NOMO-1 treated with DMSO at 0.1 percent for 48 hours (cell line): Measurements from ENCODE around the gene APEH.
"Not testable (repeated sequence)": the region's sequence is repeated elsewhere in the genome, so short reads cannot be mapped to it uniquely, and the experiment has no call there.

Source experiments
- DNase-seq: peaks from one replicate; lab custom pipeline; 2025; ENCODE audit not compliant: unreplicated experiment; lab: John Stamatoyannopoulos, UW

APEH gene

GRCh38 chr3:49689046-49689907, 15.1 kb downstream of the APEH start, which contains the start of the genes MST1 and RNF123:
TSS of gene MST1 (minus strand) at chr3:49689474. CDS start at chr3:49688691, 783 bp downstream.
TSS of gene RNF123 (plus strand) at chr3:49689557. CDS start at chr3:49691166, 1,609 bp downstream.
- no peak for DNase-seq

- not testable (repeated sequence) for DNase-seq
Observed at GRCh38 chr3:49689908-49690624, 15.9 kb downstream of the APEH start.

- not testable (repeated sequence) for DNase-seq
Observed at GRCh38 chr3:49690856-49691255, 16.7 kb downstream of the APEH start.

GRCh38 chr3:49691481-49691880, 17.3 kb downstream of the APEH start:
- DNase-seq: not testable (repeated sequence)

- DNase-seq: not testable (repeated sequence)
Observed at GRCh38 chr3:49694409-49695070, 20.4 kb downstream of the APEH start.

GRCh38 chr3:49695350-49696015, 21.3 kb downstream of the APEH start:
- DNase-seq: not testable (repeated sequence)

- no peak for DNase-seq
Observed at GRCh38 chr3:49699281-49699979, 25.3 kb downstream of the APEH start.

- no peak for DNase-seq
Observed at GRCh38 chr3:49700014-49700413, 25.9 kb downstream of the APEH start.

- no peak for DNase-seq
Observed at GRCh38 chr3:49700453-49701128, 26.4 kb downstream of the APEH start.

GRCh38 chr3:49701388-49702077, 27.4 kb downstream of the APEH start:
- DNase-seq: no peak

GRCh38 chr3:49702672-49703071, 28.5 kb downstream of the APEH start:
- DNase-seq: no peak

- peak; percentile 44 for DNase-seq
Observed at GRCh38 chr3:49703443-49703927, 29.3 kb downstream of the APEH start.

- no peak for DNase-seq
Observed at GRCh38 chr3:49703956-49704355, 29.8 kb downstream of the APEH start.

GRCh38 chr3:49704629-49705028, 30.5 kb downstream of the APEH start:
- no peak for DNase-seq

- no peak for DNase-seq
Observed at GRCh38 chr3:49705390-49705960, 31.3 kb downstream of the APEH start.

GRCh38 chr3:49706456-49707112, 32.4 kb downstream of the APEH start:
- DNase-seq: no peak

GRCh38 chr3:49707113-49707480, 32.9 kb downstream of the APEH start:
- DNase-seq: no peak

GRCh38 chr3:49709852-49710251, 35.7 kb downstream of the APEH start:
- DNase-seq: no peak
